ENCODE data around the gene COPB1.
"Not testable (repeated sequence)": the region's sequence is repeated elsewhere in the genome, so short reads cannot be mapped to it uniquely, and the experiment has no call there.

COPB1 gene

GRCh38 chr11:14499560-14500180 is at the start of gene COPB1:
Gene COPB1 (minus strand): TSS chr11:14499811. CDS start chr11:14498928, 883 bp downstream.
- DNase-seq (ENCODE audit: low read depth): peak; percentile 88

- no peak for DNase-seq (ENCODE audit: low read depth)
Measured at GRCh38 chr11:14547440-14547839, 47.8 kb upstream of the COPB1 start.

GRCh38 chr11:14546672-14547071 is 47.1 kb upstream of the COPB1 start:
- no peak for DNase-seq (ENCODE audit: low read depth)

GRCh38 chr11:14544611-14545010 is 45.0 kb upstream of the COPB1 start:
- DNase-seq (ENCODE audit: low read depth): no peak

- DNase-seq (ENCODE audit: low read depth): no peak
Measured at GRCh38 chr11:14543260-14543659, 43.6 kb upstream of the COPB1 start.

GRCh38 chr11:14542324-14542723 is 42.7 kb upstream of the COPB1 start:
- no peak for DNase-seq (ENCODE audit: low read depth)

GRCh38 chr11:14541192-14541947 is 41.8 kb upstream of the COPB1 start:
- no peak for DNase-seq (ENCODE audit: low read depth)

GRCh38 chr11:14539982-14540421 is 40.4 kb upstream of the COPB1 start:
- DNase-seq (ENCODE audit: low read depth): no peak

GRCh38 chr11:14538926-14539554 is 39.4 kb upstream of the COPB1 start:
- no peak for DNase-seq (ENCODE audit: low read depth)

- no peak for DNase-seq (ENCODE audit: low read depth)
Measured at GRCh38 chr11:14538271-14538925, 38.8 kb upstream of the COPB1 start.

GRCh38 chr11:14537134-14537599 is 37.6 kb upstream of the COPB1 start:
- no peak for DNase-seq (ENCODE audit: low read depth)

- not testable (repeated sequence) for DNase-seq (ENCODE audit: low read depth)
Measured at GRCh38 chr11:14535166-14535565, 35.6 kb upstream of the COPB1 start.

- no peak for DNase-seq (ENCODE audit: low read depth)
Measured at GRCh38 chr11:14529951-14530350, 30.3 kb upstream of the COPB1 start.

- no peak for DNase-seq (ENCODE audit: low read depth)
Measured at GRCh38 chr11:14529321-14529720, 29.7 kb upstream of the COPB1 start.

GRCh38 chr11:14522801-14523200 is 23.2 kb upstream of the COPB1 start:
- DNase-seq (ENCODE audit: low read depth): no peak

GRCh38 chr11:14522245-14522644 is 22.6 kb upstream of the COPB1 start:
- DNase-seq (ENCODE audit: low read depth): no peak

GRCh38 chr11:14520747-14521151 is 21.1 kb upstream of the COPB1 start:
- DNase-seq (ENCODE audit: low read depth): no peak

- DNase-seq (ENCODE audit: low read depth): peak; percentile 90
Measured at GRCh38 chr11:14519917-14520746, 20.5 kb upstream of the COPB1 start, which contains the start of gene PSMA1. Gene PSMA1 (minus strand): TSS chr11:14520386. CDS start chr11:14520299, 87 bp downstream.

- DNase-seq (ENCODE audit: low read depth): peak; percentile 23
Measured at GRCh38 chr11:14519597-14519916, 19.9 kb upstream of the COPB1 start.

GRCh38 chr11:14518820-14519219 is 19.2 kb upstream of the COPB1 start:
- DNase-seq (ENCODE audit: low read depth): no peak

GRCh38 chr11:14513800-14514199 is 14.2 kb upstream of the COPB1 start:
- no peak for DNase-seq (ENCODE audit: low read depth)

GRCh38 chr11:14506532-14506931 is 6.9 kb upstream of the COPB1 start:
- DNase-seq (ENCODE audit: low read depth): no peak

Data from activated T-cell treated with anti-CD3 and anti-CD28 coated beads for 48 hours (primary cell).